Adrenal gland (tissue), 5 donors: ENCODE measurements around the gene TMEM108.

Source experiments
- POLR2A ChIP-seq, 2 donors: fragments of 450-650 bp; IDR thresholded peaks; one replicate each; pipeline ENCODE4 v1.6.1; 2017; ENCODE audit warnings: antibody characterized with exemption in 2 of 2, mild to moderate bottlenecking in 2 of 2, moderate library complexity in 1 of 2
- TF ChIP-seq, protein P1 (sequence below), 6 experiments: fragments of 450-650 bp in 4 of 6; fragments of 200-600 bp in 2 of 6; sonication (generic) in 1 of 6; IDR thresholded peaks; 1 replicate in 5 of 6; 2 replicates in 1 of 6; pipeline versions ENCODE4 v1.5.1 to v1.8.0; 2016 to 2021; ENCODE audit warnings: antibody characterized with exemption in 6 of 6, mild to moderate bottlenecking in 2 of 6, moderate library complexity in 1 of 6
- donor health status: DM: no; HTN: no; CAD: no.

DNA sequence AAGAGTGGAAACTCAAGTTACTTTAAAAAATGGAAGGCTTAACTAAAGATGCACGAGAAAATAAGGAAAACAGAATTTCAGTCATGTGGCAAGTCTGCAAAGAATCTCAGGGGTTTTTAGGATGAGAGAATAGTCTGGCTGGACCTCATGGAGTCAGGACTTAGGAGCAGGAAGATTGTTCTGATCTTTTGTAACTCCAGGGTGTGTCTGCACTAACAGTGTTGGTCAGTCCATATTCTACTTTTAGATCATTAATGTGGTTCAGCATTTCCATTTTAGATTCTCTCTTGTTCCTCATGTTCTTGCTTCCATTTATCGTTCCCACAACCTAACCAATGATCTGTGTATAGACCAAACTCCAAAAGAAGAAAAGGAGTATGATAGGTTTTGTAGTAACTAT, 15.3 kb downstream of the TMEM108 start:
- TF ChIP-seq, protein P1, sequence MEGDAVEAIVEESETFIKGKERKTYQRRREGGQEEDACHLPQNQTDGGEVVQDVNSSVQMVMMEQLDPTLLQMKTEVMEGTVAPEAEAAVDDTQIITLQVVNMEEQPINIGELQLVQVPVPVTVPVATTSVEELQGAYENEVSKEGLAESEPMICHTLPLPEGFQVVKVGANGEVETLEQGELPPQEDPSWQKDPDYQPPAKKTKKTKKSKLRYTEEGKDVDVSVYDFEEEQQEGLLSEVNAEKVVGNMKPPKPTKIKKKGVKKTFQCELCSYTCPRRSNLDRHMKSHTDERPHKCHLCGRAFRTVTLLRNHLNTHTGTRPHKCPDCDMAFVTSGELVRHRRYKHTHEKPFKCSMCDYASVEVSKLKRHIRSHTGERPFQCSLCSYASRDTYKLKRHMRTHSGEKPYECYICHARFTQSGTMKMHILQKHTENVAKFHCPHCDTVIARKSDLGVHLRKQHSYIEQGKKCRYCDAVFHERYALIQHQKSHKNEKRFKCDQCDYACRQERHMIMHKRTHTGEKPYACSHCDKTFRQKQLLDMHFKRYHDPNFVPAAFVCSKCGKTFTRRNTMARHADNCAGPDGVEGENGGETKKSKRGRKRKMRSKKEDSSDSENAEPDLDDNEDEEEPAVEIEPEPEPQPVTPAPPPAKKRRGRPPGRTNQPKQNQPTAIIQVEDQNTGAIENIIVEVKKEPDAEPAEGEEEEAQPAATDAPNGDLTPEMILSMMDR (IDR thresholded peaks at IDR 0.05) = no peak
- TF ChIP-seq POLR2A (IDR thresholded peaks at IDR 0.05) = no peak
